ENCODE measurements around the gene FBXO34.
A peak's percentile ranks its signal among the peaks of the same experiment; 100 is the strongest.

FBXO34 gene

GRCh38 chr14:55272387-55272786 lies 1.2 kb downstream of the FBXO34 start:
- no peak for DNase-seq

GRCh38 chr14:55272922-55273321 lies 1.7 kb downstream of the FBXO34 start:
- no peak for DNase-seq

- DNase-seq, result no peak
Observed at GRCh38 chr14:55274146-55274545, 2.9 kb downstream of the FBXO34 start.

- no peak for DNase-seq
Observed at GRCh38 chr14:55274751-55275150, 3.5 kb downstream of the FBXO34 start.

- DNase-seq, result no peak
Observed at GRCh38 chr14:55276736-55277135, 5.5 kb downstream of the FBXO34 start.

- no peak for DNase-seq
Observed at GRCh38 chr14:55277972-55278740, 6.9 kb downstream of the FBXO34 start.

- DNase-seq, result no peak
Observed at GRCh38 chr14:55279384-55279783, 8.2 kb downstream of the FBXO34 start.

GRCh38 chr14:55281316-55281839 lies 10.2 kb downstream of the FBXO34 start:
- DNase-seq, result no peak

GRCh38 chr14:55285048-55285652 lies 13.9 kb downstream of the FBXO34 start:
- peak; percentile 60 for DNase-seq

GRCh38 chr14:55288439-55288838 lies 17.2 kb downstream of the FBXO34 start:
- no peak for DNase-seq

GRCh38 chr14:55291480-55292081 lies 20.4 kb downstream of the FBXO34 start:
- no peak for DNase-seq

GRCh38 chr14:55294603-55295002 lies 23.4 kb downstream of the FBXO34 start:
- DNase-seq, result no peak

- DNase-seq, result no peak
Observed at GRCh38 chr14:55297611-55298499, 26.6 kb downstream of the FBXO34 start.

GRCh38 chr14:55298500-55298822 lies 27.2 kb downstream of the FBXO34 start:
- no peak for DNase-seq

GRCh38 chr14:55301437-55302121 lies 30.4 kb downstream of the FBXO34 start:
- peak; percentile 57 for DNase-seq

GRCh38 chr14:55302367-55303124 lies 31.3 kb downstream of the FBXO34 start:
- no peak for DNase-seq

GRCh38 chr14:55303125-55303499 lies 31.9 kb downstream of the FBXO34 start:
- no peak for DNase-seq

- DNase-seq, result no peak
Observed at GRCh38 chr14:55303691-55304145, 32.5 kb downstream of the FBXO34 start.

GRCh38 chr14:55306938-55307589 lies 35.8 kb downstream of the FBXO34 start:
- no peak for DNase-seq

GRCh38 chr14:55309154-55309553 lies 37.9 kb downstream of the FBXO34 start:
- DNase-seq, result no peak

GRCh38 chr14:55309761-55310365 lies 38.6 kb downstream of the FBXO34 start:
- DNase-seq, result no peak

Data from islet precursor cell (in vitro differentiated cells).